Neural cell (in vitro differentiated cells): ENCODE results near the gene SMAP1. TPM values are rescaled to one million over a fixed set of nuclear protein-coding genes. Genes with fewer than 3 reads are reported as not detected.

Experiments used
- H2AFZ ChIP-seq: fragments of 200-600, 300-800 bp; sonication (generic), shearing (Covaris generic); 2 replicates; pipeline ENCODE4 v1.6.0; 2014; ENCODE audit warnings: low read depth, mild to moderate bottlenecking, antibody characterized with exemption, low read length, moderate library complexity
- H3F3A ChIP-seq: fragments of 200-600 bp; shearing (Covaris generic); 2 replicates; pipeline ENCODE4 v1.6.1; 2016; ENCODE audit warnings: mild to moderate bottlenecking, moderate library complexity, mixed read lengths, antibody characterized with exemption, low read length; ENCODE audit not compliant: insufficient read depth, poor library complexity, severe bottlenecking
- H3K27ac ChIP-seq: fragments of 200-600, 300-800 bp; sonication (generic), shearing (Covaris generic); 2 replicates; pipeline ENCODE4 v1.5.1; 2014; ENCODE audit warnings: mild to moderate bottlenecking, low read length, moderate library complexity
- H3K27me3 ChIP-seq: fragments of 300-800, 200-600 bp; sonication (generic), shearing (Covaris generic); 2 replicates; pipeline ENCODE4 v1.6.0; 2014; ENCODE audit warnings: mild to moderate bottlenecking, low read depth, low read length, moderate library complexity; ENCODE audit not compliant: insufficient read depth
- H3K36me3 ChIP-seq: fragments of 300-800, 200-600 bp; sonication (generic), shearing (Covaris generic); 2 replicates; pipeline ENCODE4 v1.5.1; 2014; ENCODE audit warnings: mild to moderate bottlenecking, antibody characterized with exemption, low read length, moderate library complexity; ENCODE audit not compliant: insufficient read depth
- H3K4me2 ChIP-seq: fragments of 300-800, 200-600 bp; sonication (generic), shearing (Covaris generic); 2 replicates; pipeline ENCODE4 v1.6.0; 2014; ENCODE audit warnings: mild to moderate bottlenecking, low read length
- H3K4me3 ChIP-seq: fragments of 300-800, 200-600 bp; sonication (generic), shearing (Covaris generic); 2 replicates; pipeline ENCODE4 v1.5.1; 2014; ENCODE audit warnings: mild to moderate bottlenecking, low read length, moderate library complexity
- H3K79me2 ChIP-seq: fragments of 200-600 bp; shearing (Covaris generic); replicated peaks from 2 replicates; pipeline ENCODE4 v1.6.0; 2014; ENCODE audit warnings: mild to moderate bottlenecking, low read length, moderate library complexity; ENCODE audit not compliant: insufficient read depth
- H3K9ac ChIP-seq: fragments of 300-800, 200-600 bp; sonication (generic), shearing (Covaris generic); 2 replicates; pipeline ENCODE4 v1.6.1; 2016; ENCODE audit warnings: mild to moderate bottlenecking, low read length, mixed read lengths
- H3K9me2 ChIP-seq: fragments of 200-600 bp; shearing (Covaris generic); 2 replicates; pipeline ENCODE4 v1.6.1; 2016; ENCODE audit warnings: mild to moderate bottlenecking, low read length, mixed read lengths; ENCODE audit not compliant: insufficient read depth
- H3K9me3 ChIP-seq: fragments of 200-600, 300-800 bp; sonication (generic), shearing (Covaris generic); 2 replicates; pipeline ENCODE4 v1.6.1; 2016; ENCODE audit warnings: mild to moderate bottlenecking, mixed run types, low read length, moderate library complexity, mixed read lengths
- H4K20me1 ChIP-seq: fragments of 200-600 bp; shearing (Covaris generic); 2 replicates; pipeline ENCODE4 v1.6.1; 2016; ENCODE audit warnings: mild to moderate bottlenecking, mixed run types; ENCODE audit not compliant: insufficient read depth
- CTCF ChIP-seq: fragments of 450-650 bp; IDR thresholded peaks from 2 replicates; pipeline ENCODE4 v1.5.1; 2014; ENCODE audit warnings: antibody characterized with exemption, mild to moderate bottlenecking, moderate library complexity; ENCODE audit not compliant: poor library complexity, severe bottlenecking
- EP300 ChIP-seq: fragments of 450-650 bp; conservative IDR thresholded peaks from 2 replicates; pipeline ENCODE4 v1.6.1; 2014; ENCODE audit warnings: antibody characterized with exemption, mild to moderate bottlenecking, moderate library complexity; ENCODE audit not compliant: poor library complexity, severe bottlenecking
- EZH2 ChIP-seq: fragments of 200-600, 300-800 bp; shearing (Covaris generic), sonication (generic); IDR thresholded peaks from 2 replicates; pipeline ENCODE4 v1.6.1; 2014; ENCODE audit warnings: antibody characterized with exemption, low read length, borderline replicate concordance, mild to moderate bottlenecking; ENCODE audit not compliant: insufficient read depth, poor library complexity, severe bottlenecking
- MXI1 ChIP-seq: fragments of 450-650 bp; conservative IDR thresholded peaks from 2 replicates; pipeline ENCODE4 v1.6.1; 2014; ENCODE audit warnings: antibody characterized with exemption, mild to moderate bottlenecking; ENCODE audit not compliant: poor library complexity, severe bottlenecking
- POLR2AphosphoS5 ChIP-seq: IDR thresholded peaks from 2 replicates; pipeline ENCODE4 v1.6.1; 2012
- RAD21 ChIP-seq: fragments of 450-650 bp; conservative IDR thresholded peaks from 2 replicates; pipeline ENCODE4 v1.6.1; 2014; ENCODE audit warnings: antibody characterized with exemption, mild to moderate bottlenecking, moderate library complexity
- SMC3 ChIP-seq: fragments of 450-650 bp; conservative IDR thresholded peaks from 2 replicates; pipeline ENCODE4 v1.6.1; 2014; ENCODE audit warnings: antibody characterized with exemption, mild to moderate bottlenecking, moderate library complexity; ENCODE audit not compliant: poor library complexity
- TAF1 ChIP-seq: IDR thresholded peaks from 2 replicates; pipeline ENCODE4 v1.6.1; 2012; ENCODE audit warnings: low read depth
- polyA plus RNA-seq: library from polyadenylated mRNA; depleted of rRNA; stranded (reverse); fragments of >200 nt; gene quantifications from 2 replicates; pipeline ENCODE4 v1.2.3, GENCODE V29; 2014
- TF ChIP-seq, protein P1 (sequence below): IDR thresholded peaks from 2 replicates; pipeline ENCODE4 v1.6.1; 2012; ENCODE audit warnings: borderline replicate concordance

SMAP1 gene
- polyA plus RNA-seq, 1 donor from 2014 or later: 43.7 TPM

DNA sequence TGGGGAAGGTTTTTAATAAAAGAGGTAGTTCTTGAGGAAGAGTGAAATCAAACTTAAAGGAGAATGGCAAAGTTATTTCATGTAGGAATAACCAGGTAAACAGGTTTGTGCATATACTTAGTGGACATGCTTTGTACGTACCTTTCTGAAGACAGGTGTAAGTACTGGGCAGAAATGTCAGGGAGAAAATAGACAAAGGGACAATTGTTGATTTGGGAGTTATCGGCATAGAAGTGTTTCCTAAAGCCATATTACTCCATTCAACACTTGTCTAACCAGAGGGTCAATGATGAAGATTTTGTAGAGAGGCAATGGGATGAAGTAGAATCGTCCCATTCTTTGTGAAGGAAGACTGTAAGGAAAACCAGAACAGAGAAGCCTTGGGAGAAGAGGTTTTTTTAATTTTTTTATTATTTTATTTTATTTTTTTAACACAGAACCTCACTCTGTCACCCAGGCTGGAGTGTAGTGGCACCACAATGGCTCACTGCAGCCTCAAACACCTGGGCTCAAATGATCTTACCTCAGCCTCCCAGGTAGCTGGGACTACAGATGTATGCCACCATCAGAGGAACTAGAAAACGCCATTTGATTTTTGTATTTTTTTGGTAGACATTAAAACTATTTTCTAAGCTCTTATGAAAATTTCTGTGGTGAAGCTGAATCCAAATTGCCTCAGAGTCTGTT lies 18.0 kb downstream of the SMAP1 start:
- H3K9ac ChIP-seq: no peak overlapping the region
- H2AFZ ChIP-seq: no peak overlapping the region
- TF ChIP-seq POLR2AphosphoS5 (no peak), RAD21 (no peak), SMC3 (no peak), TAF1 (no peak)
- no peaks in the 10 kb centered on the region for H4K20me1 ChIP-seq
- H3F3A ChIP-seq: no peaks in the 10 kb centered on the region
- no peaks in the 10 kb centered on the region for H3K9me3 ChIP-seq
- H3K27ac ChIP-seq: no peak overlapping the region
- H3K4me3 ChIP-seq: no peak overlapping the region
- no peaks in the 10 kb centered on the region for H3K9me2 ChIP-seq
- H3K27me3 ChIP-seq: no peaks in the 10 kb centered on the region
- no peak overlapping the region for H3K4me2 ChIP-seq
- no peaks in the 10 kb centered on the region for H3K36me3 ChIP-seq
- H3K79me2 ChIP-seq: peaks cover 27% of the 10 kb centered on the region

DNA sequence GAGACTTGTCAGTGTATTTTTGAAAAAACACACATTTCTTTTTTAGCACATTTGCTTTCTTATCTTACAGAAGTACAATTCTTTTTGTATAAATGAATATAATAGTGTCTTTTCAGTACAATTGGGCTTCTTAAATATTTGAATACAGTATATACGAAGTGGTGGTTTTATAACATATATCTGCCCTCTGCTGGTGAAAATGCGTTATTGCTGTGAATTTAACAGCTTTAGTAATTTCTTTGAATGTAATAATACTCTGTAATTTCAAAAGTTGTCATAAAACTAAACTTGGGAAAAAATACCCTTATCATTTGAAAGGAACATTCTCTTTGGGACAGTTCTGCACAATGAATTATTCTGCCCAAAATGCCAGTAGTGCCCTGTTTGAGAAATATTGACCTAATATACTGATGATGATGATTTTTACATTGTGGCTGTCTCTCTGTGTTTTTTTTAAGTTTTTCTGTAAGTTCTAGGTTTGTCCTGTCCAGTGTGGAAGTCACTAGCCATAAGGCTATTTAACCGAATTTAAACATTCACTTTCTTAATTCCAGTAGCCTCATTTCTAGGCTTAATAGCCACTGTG lies 19.0 kb downstream of the SMAP1 start:
- no peaks in the 10 kb centered on the region for H3K36me3 ChIP-seq
- no peak overlapping the region for H3K9ac ChIP-seq
- no peaks in the 10 kb centered on the region for H4K20me1 ChIP-seq
- H3K27me3 ChIP-seq: no peaks in the 10 kb centered on the region
- no peaks in the 10 kb centered on the region for H3K9me3 ChIP-seq
- H3K27ac ChIP-seq: no peak overlapping the region
- H3K4me2 ChIP-seq: no peak overlapping the region
- no peak for TF ChIP-seq EP300
- peak; percentile 73 for TF ChIP-seq RAD21
- no peak for TF ChIP-seq EZH2
- TF ChIP-seq SMC3: peak; percentile 80
- TF ChIP-seq POLR2AphosphoS5: no peak
- TF ChIP-seq CTCF: peak; percentile 74
- TF ChIP-seq TAF1: no peak
- no peak for TF ChIP-seq MXI1
- TF ChIP-seq, protein P1, sequence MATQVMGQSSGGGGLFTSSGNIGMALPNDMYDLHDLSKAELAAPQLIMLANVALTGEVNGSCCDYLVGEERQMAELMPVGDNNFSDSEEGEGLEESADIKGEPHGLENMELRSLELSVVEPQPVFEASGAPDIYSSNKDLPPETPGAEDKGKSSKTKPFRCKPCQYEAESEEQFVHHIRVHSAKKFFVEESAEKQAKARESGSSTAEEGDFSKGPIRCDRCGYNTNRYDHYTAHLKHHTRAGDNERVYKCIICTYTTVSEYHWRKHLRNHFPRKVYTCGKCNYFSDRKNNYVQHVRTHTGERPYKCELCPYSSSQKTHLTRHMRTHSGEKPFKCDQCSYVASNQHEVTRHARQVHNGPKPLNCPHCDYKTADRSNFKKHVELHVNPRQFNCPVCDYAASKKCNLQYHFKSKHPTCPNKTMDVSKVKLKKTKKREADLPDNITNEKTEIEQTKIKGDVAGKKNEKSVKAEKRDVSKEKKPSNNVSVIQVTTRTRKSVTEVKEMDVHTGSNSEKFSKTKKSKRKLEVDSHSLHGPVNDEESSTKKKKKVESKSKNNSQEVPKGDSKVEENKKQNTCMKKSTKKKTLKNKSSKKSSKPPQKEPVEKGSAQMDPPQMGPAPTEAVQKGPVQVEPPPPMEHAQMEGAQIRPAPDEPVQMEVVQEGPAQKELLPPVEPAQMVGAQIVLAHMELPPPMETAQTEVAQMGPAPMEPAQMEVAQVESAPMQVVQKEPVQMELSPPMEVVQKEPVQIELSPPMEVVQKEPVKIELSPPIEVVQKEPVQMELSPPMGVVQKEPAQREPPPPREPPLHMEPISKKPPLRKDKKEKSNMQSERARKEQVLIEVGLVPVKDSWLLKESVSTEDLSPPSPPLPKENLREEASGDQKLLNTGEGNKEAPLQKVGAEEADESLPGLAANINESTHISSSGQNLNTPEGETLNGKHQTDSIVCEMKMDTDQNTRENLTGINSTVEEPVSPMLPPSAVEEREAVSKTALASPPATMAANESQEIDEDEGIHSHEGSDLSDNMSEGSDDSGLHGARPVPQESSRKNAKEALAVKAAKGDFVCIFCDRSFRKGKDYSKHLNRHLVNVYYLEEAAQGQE: no peak
- H3F3A ChIP-seq: no peaks in the 10 kb centered on the region
- no peaks in the 10 kb centered on the region for H3K9me2 ChIP-seq
- H2AFZ ChIP-seq: no peak overlapping the region
- H3K79me2 ChIP-seq: peaks cover 29% of the 10 kb centered on the region
- no peak overlapping the region for H3K4me3 ChIP-seq
